AG10803 (cell line): ENCODE data around the gene PMVK.

Experiments
- DNase-seq: peaks from one replicate; pipeline ENCODE4 v3.0.0; 2010; ENCODE audit warnings: low read depth
- H3K4me3 ChIP-seq: 2 replicates; pipeline ENCODE4 v1.5.1; 2011; ENCODE audit warnings: mild to moderate bottlenecking, low read length, control low read depth
- TF ChIP-seq, protein P1 (sequence below): conservative IDR thresholded peaks from 2 replicates; pipeline ENCODE4 v1.5.1; 2011; ENCODE audit warnings: mild to moderate bottlenecking, low read length, control low read depth, inconsistent platforms

The PMVK gene

DNA sequence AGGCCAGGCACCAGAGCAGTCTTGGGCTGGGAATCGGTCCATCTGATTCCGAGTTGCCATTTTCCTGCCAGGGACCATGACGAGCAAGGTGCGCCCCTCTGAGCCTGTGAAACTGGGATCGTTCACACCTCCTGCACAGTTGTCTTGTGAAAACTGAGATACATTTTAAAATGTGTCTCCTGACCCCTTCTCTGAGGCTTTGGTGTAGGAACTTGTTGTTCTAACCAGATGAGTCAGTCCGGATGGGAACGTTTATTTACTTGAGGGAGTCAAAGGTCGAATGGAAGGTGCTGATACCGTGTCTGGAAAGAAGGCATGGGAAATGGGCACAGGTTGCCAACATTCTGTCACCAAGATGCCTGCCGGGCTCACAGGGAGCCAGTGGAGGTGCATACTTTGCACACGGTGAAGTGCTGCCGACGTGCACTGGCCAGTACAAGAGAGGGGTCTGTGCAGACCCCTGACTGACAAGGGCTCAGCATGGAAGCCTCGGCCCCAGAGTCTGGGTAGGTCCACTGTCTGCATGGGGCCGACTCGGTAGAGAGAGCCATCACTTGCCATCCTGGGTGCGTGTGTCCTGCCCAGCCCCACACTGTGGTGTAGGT, 59.0 kb downstream of the PMVK start:
- TF ChIP-seq, protein P1, sequence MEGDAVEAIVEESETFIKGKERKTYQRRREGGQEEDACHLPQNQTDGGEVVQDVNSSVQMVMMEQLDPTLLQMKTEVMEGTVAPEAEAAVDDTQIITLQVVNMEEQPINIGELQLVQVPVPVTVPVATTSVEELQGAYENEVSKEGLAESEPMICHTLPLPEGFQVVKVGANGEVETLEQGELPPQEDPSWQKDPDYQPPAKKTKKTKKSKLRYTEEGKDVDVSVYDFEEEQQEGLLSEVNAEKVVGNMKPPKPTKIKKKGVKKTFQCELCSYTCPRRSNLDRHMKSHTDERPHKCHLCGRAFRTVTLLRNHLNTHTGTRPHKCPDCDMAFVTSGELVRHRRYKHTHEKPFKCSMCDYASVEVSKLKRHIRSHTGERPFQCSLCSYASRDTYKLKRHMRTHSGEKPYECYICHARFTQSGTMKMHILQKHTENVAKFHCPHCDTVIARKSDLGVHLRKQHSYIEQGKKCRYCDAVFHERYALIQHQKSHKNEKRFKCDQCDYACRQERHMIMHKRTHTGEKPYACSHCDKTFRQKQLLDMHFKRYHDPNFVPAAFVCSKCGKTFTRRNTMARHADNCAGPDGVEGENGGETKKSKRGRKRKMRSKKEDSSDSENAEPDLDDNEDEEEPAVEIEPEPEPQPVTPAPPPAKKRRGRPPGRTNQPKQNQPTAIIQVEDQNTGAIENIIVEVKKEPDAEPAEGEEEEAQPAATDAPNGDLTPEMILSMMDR = no peak
- no peak overlapping the region for H3K4me3 ChIP-seq
- no peak for DNase-seq

GRCh38 chr1:154876842-154877369, 59.6 kb downstream of the PMVK start:
- no peak overlapping the region for H3K4me3 ChIP-seq
- no peak for DNase-seq
- TF ChIP-seq, protein P1 = no peak
